DND-41 (cell line): ENCODE measurements around the gene HSD17B1.

Experiments
- ATAC-seq: fragments of 200-7000 bp; cut with Tn5 transposase; 3 replicates; pipeline ENCODE4 v1.9.1; 2021; ENCODE audit warnings: low read depth; ENCODE audit not compliant: insufficient read depth
- DNase-seq: peaks from one replicate; pipeline ENCODE4 v3.0.0-alpha.2; 2020
- H2AFZ ChIP-seq: 2 replicates; pipeline ENCODE4 v1.6.0; 2012; ENCODE audit warnings: low read depth, low read length
- H3K27ac ChIP-seq: 2 replicates; pipeline ENCODE4 v1.5.1; 2012; ENCODE audit warnings: low read length, inconsistent platforms
- H3K27me3 ChIP-seq: fragments of 200-600 bp; sonication (generic); 2 replicates; pipeline ENCODE4 v1.6.0; 2012; ENCODE audit warnings: low read length, mild to moderate bottlenecking, inconsistent platforms; ENCODE audit not compliant: insufficient read depth, poor library complexity
- H3K36me3 ChIP-seq: 2 replicates; pipeline ENCODE4 v1.5.1; 2012; ENCODE audit warnings: low read length, inconsistent platforms; ENCODE audit not compliant: insufficient read depth
- H3K4me1 ChIP-seq: 2 replicates; pipeline ENCODE4 v1.5.1; 2012; ENCODE audit warnings: mild to moderate bottlenecking, low read length; ENCODE audit not compliant: insufficient read depth
- H3K4me2 ChIP-seq: 2 replicates; pipeline ENCODE4 v1.6.0; 2012; ENCODE audit warnings: mild to moderate bottlenecking, moderate library complexity, low read length, inconsistent platforms; ENCODE audit not compliant: insufficient read depth
- H3K4me3 ChIP-seq, 2 experiments: fragments of 200-600 bp in 1 of 2; shearing (Covaris generic) in 1 of 2; 2 replicates each; pipeline ENCODE4 v1.5.1; 2012 to 2016; ENCODE audit warnings: inconsistent platforms in 2 of 2, low read length in 2 of 2, mild to moderate bottlenecking in 2 of 2, low read depth in 1 of 2, moderate library complexity in 1 of 2
- H3K79me2 ChIP-seq: 2 replicates; pipeline ENCODE4 v1.6.0; 2012; ENCODE audit warnings: low read length, inconsistent platforms; ENCODE audit not compliant: insufficient read depth
- H3K9ac ChIP-seq: 2 replicates; pipeline ENCODE4 v1.6.0; 2012; ENCODE audit warnings: low read depth, mild to moderate bottlenecking, inconsistent platforms, low read length, moderate library complexity
- H3K9me3 ChIP-seq: 2 replicates; pipeline ENCODE4 v1.5.1; 2012; ENCODE audit warnings: low read length, moderate library complexity, mild to moderate bottlenecking, inconsistent platforms; ENCODE audit not compliant: insufficient read depth, severe bottlenecking
- H4K20me1 ChIP-seq: 2 replicates; pipeline ENCODE4 v1.6.0; 2012; ENCODE audit warnings: low read length; ENCODE audit not compliant: insufficient read depth
- CTCF ChIP-seq: IDR thresholded peaks from 2 replicates; pipeline ENCODE4 v1.5.1; 2012; ENCODE audit warnings: borderline replicate concordance, low read length, moderate library complexity, mild to moderate bottlenecking; ENCODE audit not compliant: poor library complexity, severe bottlenecking; ENCODE audit errors: extremely low read depth
- EZH2 ChIP-seq: IDR thresholded peaks from 3 replicates; pipeline ENCODE4 v1.6.1; 2012; ENCODE audit warnings: borderline replicate concordance, low read depth, mild to moderate bottlenecking, moderate library complexity, low read length, inconsistent platforms; ENCODE audit not compliant: severe bottlenecking

The HSD17B1 gene

DNA sequence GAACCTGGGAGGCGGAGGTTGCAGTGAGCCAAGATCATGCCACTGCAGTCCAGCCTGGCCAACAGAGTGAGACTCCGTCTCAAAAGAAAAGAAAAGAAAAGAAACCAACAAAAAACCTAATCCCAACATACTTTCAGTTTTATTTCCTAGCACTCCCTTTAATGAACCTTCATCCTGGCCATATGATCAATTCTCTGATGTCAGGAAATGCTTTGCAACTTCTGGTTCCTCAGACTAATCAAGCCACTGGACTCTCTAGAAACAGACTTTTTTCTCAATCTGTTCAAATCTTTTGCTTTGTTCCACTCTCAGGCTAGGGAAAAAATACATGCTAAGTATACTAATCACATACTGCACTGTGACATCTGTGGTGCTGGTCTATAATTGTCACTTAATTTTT is 38.2 kb downstream of the HSD17B1 start:
- peaks cover 3% of the 10 kb centered on the region for H4K20me1 ChIP-seq

DNA sequence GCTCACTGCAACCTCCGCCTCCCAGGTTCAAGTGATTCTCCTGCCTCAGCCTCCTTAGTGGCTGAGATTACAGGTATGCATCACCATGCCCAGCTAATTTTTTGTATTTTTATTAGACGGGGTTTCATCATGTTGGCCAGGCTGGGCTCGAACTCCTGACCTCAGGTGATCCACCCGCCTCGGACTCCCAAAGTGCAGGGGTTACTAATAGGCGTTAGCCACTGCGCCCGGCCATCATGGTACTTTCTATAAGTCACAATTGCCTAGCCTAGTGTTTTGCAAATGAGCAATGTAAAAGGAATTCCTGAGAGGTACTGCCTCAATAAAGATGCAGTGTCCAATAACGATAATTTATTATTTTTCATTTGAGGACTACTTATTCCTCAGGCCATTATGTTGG is 38.7 kb downstream of the HSD17B1 start:
- ATAC-seq, result no peak
- H3K79me2 ChIP-seq, result peaks cover 30% of the 10 kb centered on the region
- TF ChIP-seq EZH2 (no peak), CTCF (no peak)

More for the DNA sequence above, 38.2 kb downstream of the HSD17B1 start:
- Histone ChIP-seq H3K4me1 (no peaks in the 10 kb centered on the region), H3K27me3 (no peaks in the 10 kb centered on the region), H2AFZ (no peak overlapping the region), H3K4me2 (no peak overlapping the region), H3K9ac (no peak overlapping the region), H3K27ac (no peak overlapping the region), H3K36me3 (peaks cover 67% of the 10 kb centered on the region), H3K4me3 (no peak overlapping the region), H3K79me2 (peaks cover 28% of the 10 kb centered on the region), H3K9me3 (no peaks in the 10 kb centered on the region)
- TF ChIP-seq EZH2 (no peak), CTCF (no peak)
- ATAC-seq, result no peak
- DNase-seq, result no peak

DNA sequence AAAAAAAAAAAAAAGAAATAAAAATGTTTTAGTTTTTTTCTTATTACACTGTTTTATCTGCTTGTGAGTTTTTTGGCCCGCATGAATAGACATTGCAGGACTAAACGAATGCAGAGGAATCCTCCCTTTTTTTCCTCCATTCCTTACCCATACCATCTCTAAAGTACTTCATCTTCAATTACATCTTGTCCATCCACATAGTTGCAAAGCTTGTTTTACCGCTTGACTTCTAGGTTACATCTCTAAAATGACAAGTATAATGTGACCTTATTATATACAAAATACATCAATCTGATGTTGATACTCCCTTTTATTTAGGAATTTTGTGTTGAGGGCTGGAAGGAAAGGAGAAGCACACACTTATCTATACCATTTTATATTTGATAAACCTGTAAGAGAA is 43.7 kb downstream of the HSD17B1 start:
- TF ChIP-seq EZH2 (no peak), CTCF (no peak)
- ATAC-seq (no peak), DNase-seq (no peak)
- Histone ChIP-seq H4K20me1 (peaks cover 15% of the 10 kb centered on the region), H3K36me3 (peaks cover 21% of the 10 kb centered on the region), H3K9me3 (no peaks in the 10 kb centered on the region), H3K27ac (no peak overlapping the region), H3K9ac (no peak overlapping the region), H3K4me2 (no peak overlapping the region), H2AFZ (no peak overlapping the region), H3K79me2 (peaks cover 70% of the 10 kb centered on the region), H3K27me3 (no peaks in the 10 kb centered on the region), H3K4me3 (no peak overlapping the region), H3K4me1 (no peaks in the 10 kb centered on the region)

More for the DNA sequence above, 38.7 kb downstream of the HSD17B1 start:
- Histone ChIP-seq H2AFZ (no peak overlapping the region), H3K4me3 (no peak overlapping the region), H3K36me3 (peaks cover 63% of the 10 kb centered on the region), H3K9ac (no peak overlapping the region), H3K27me3 (no peaks in the 10 kb centered on the region), H3K9me3 (no peaks in the 10 kb centered on the region), H3K4me1 (no peaks in the 10 kb centered on the region), H4K20me1 (peaks cover 3% of the 10 kb centered on the region), H3K4me2 (no peak overlapping the region), H3K27ac (no peak overlapping the region)
- DNase-seq, result no peak

DNA sequence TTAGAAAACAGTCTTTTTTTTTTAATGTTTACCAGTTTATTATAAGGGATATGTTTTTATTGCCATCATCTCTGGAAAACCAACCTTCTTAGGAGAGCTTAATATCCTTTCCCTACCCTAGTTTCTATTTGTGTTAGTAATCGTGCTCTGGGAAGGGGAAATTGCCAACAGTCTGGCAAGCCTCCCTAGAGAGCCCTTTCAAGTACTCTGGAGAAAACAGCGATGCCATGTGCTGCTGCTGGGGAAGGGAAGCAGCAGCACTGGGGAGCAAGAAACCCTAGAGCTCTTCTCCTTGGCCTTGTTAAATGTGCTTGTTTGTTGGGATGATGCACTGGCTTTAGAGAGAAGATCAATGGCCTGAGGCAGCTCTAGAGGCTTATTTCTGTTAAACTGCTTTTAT is 46.2 kb downstream of the HSD17B1 start:
- H3K79me2 ChIP-seq, result peaks cover 75% of the 10 kb centered on the region
- no peak for DNase-seq
- H3K27ac ChIP-seq, result no peak overlapping the region
- peaks cover 19% of the 10 kb centered on the region for H3K36me3 ChIP-seq
- H3K4me2 ChIP-seq, result no peak overlapping the region
- H3K9ac ChIP-seq, result no peak overlapping the region
- TF ChIP-seq EZH2 (no peak), CTCF (no peak)
- peaks cover 21% of the 10 kb centered on the region for H4K20me1 ChIP-seq
- ATAC-seq, result no peak
- no peak overlapping the region for H3K4me3 ChIP-seq
- H3K9me3 ChIP-seq, result no peaks in the 10 kb centered on the region
- H3K4me1 ChIP-seq, result no peaks in the 10 kb centered on the region
- H2AFZ ChIP-seq, result no peak overlapping the region
- no peaks in the 10 kb centered on the region for H3K27me3 ChIP-seq
